ENCODE results near the gene CACNB4.
"Not testable (repeated sequence)": the region's sequence is repeated elsewhere in the genome, so short reads cannot be mapped to it uniquely, and the experiment has no call there.

The CACNB4 gene

GRCh38 chr2:151904807-151905206, 194.0 kb downstream of the CACNB4 start:
- no peak for DNase-seq (ENCODE audit: low read depth)

- DNase-seq (ENCODE audit: low read depth), result no peak
Observed at GRCh38 chr2:151904021-151904420, 194.8 kb downstream of the CACNB4 start.

GRCh38 chr2:151902829-151903228, 196.0 kb downstream of the CACNB4 start:
- DNase-seq (ENCODE audit: low read depth), result no peak

GRCh38 chr2:151900331-151900730, 198.5 kb downstream of the CACNB4 start:
- no peak for DNase-seq (ENCODE audit: low read depth)

GRCh38 chr2:151899156-151899555, 199.7 kb downstream of the CACNB4 start:
- DNase-seq (ENCODE audit: low read depth), result no peak

GRCh38 chr2:151891566-151892194, 207.2 kb downstream of the CACNB4 start:
- no peak for DNase-seq (ENCODE audit: low read depth)

GRCh38 chr2:151887164-151887563, 211.7 kb downstream of the CACNB4 start:
- DNase-seq (ENCODE audit: low read depth), result no peak

- DNase-seq (ENCODE audit: low read depth), result no peak
Observed at GRCh38 chr2:151886241-151886640, 212.6 kb downstream of the CACNB4 start.

GRCh38 chr2:151882786-151883445, 215.9 kb downstream of the CACNB4 start:
- DNase-seq (ENCODE audit: low read depth), result no peak

- no peak for DNase-seq (ENCODE audit: low read depth)
Observed at GRCh38 chr2:151881342-151881741, 217.5 kb downstream of the CACNB4 start.

- no peak for DNase-seq (ENCODE audit: low read depth)
Observed at GRCh38 chr2:151880586-151880985, 218.3 kb downstream of the CACNB4 start.

GRCh38 chr2:151878655-151879563, 219.9 kb downstream of the CACNB4 start:
- peak; percentile 13 for DNase-seq (ENCODE audit: low read depth)

GRCh38 chr2:151878204-151878603, 220.6 kb downstream of the CACNB4 start:
- no peak for DNase-seq (ENCODE audit: low read depth)

GRCh38 chr2:151875631-151876030, 223.2 kb downstream of the CACNB4 start:
- not testable (repeated sequence) for DNase-seq (ENCODE audit: low read depth)

- no peak for DNase-seq (ENCODE audit: low read depth)
Observed at GRCh38 chr2:151872463-151872862, 226.4 kb downstream of the CACNB4 start.

- no peak for DNase-seq (ENCODE audit: low read depth)
Observed at GRCh38 chr2:151869291-151869690, 229.6 kb downstream of the CACNB4 start.

GRCh38 chr2:151862700-151863099, 236.1 kb downstream of the CACNB4 start:
- no peak for DNase-seq (ENCODE audit: low read depth)

GRCh38 chr2:151861174-151861573, 237.7 kb downstream of the CACNB4 start:
- no peak for DNase-seq (ENCODE audit: low read depth)

- no peak for DNase-seq (ENCODE audit: low read depth)
Observed at GRCh38 chr2:151860613-151861146, 238.2 kb downstream of the CACNB4 start.

GRCh38 chr2:151860210-151860609, 238.6 kb downstream of the CACNB4 start:
- DNase-seq (ENCODE audit: low read depth), result no peak

- DNase-seq (ENCODE audit: low read depth), result no peak
Observed at GRCh38 chr2:151857650-151858049, 241.2 kb downstream of the CACNB4 start.

- no peak for DNase-seq (ENCODE audit: low read depth)
Observed at GRCh38 chr2:151855111-151855510, 243.7 kb downstream of the CACNB4 start.

Measured in HS-5 (cell line).